Testis (tissue), 2 donors: ENCODE measurements around the gene NAXE.

ENCODE experiments used
- CTCF ChIP-seq, 3 experiments: fragments of 450-650 bp in 2 of 3; fragments of 200-600 bp in 1 of 3; sonication (generic) in 1 of 3; IDR thresholded peaks; one replicate each; pipeline ENCODE4 v1.5.1; 2016 to 2019; ENCODE audit warnings: antibody characterized with exemption in 3 of 3, mild to moderate bottlenecking in 2 of 3, moderate library complexity in 1 of 3
- POLR2A ChIP-seq: fragments of 450-650 bp; IDR thresholded peaks from one replicate; pipeline ENCODE4 v1.6.1; 2017; ENCODE audit warnings: antibody characterized with exemption, mild to moderate bottlenecking, moderate library complexity

- no peak for TF ChIP-seq CTCF (IDR thresholded peaks at IDR 0.05)
- TF ChIP-seq POLR2A = no peak
Measured at GRCh38 chr1:156582388-156583017, 9.1 kb upstream of the NAXE start.
